Measurements from ENCODE around the gene SLC6A3.

The SLC6A3 gene
- long read RNA-seq = 0 reads

- TF ChIP-seq POLR2AphosphoS5 (IDR thresholded peaks at IDR 0.05; ENCODE audit: low read depth) (no peak), GABPA (IDR thresholded peaks at IDR 0.05; ENCODE audit: low read depth) (no peak), CTCF (IDR thresholded peaks at IDR 0.05; ENCODE audit: insufficient read depth, low read length) (no peak), REST (IDR thresholded peaks at IDR 0.05; ENCODE audit: insufficient replicate concordance, low read depth) (no peak), SPI1 (IDR thresholded peaks at IDR 0.05; ENCODE audit: borderline replicate concordance, low read depth) (no peak)
- H3K4me3 ChIP-seq (replicated peaks; ENCODE audit: insufficient read depth, low read length) = no peak within 1 kb of the TSS
- peaks cover 14% of the 10 kb centered on the region for H3K27me3 ChIP-seq (ENCODE audit: insufficient read depth, poor library complexity, severe bottlenecking)
- no peak for DNase-seq (ENCODE audit: low read depth in 1 of 2, low spot score in 1 of 2)
- H3K27ac ChIP-seq (replicated peaks) = no peak within 1 kb of the TSS
Measured at GRCh38 chr5:1445313-1445688, at the start of gene SLC6A3. Gene SLC6A3, minus strand, starts transcription at chr5:1445440. Its CDS starts 2,243 bp downstream, at chr5:1443197.

GRCh38 chr5:1493941-1494340 lies 48.7 kb upstream of the SLC6A3 start:
- Histone ChIP-seq H3K27me3 (ENCODE audit: insufficient read depth, poor library complexity, severe bottlenecking) (no peaks in the 10 kb centered on the region), H3K27ac (replicated peaks) (peak overlapping the region; percentile 88), H3K4me3 (replicated peaks; ENCODE audit: insufficient read depth, low read length) (peak overlapping the region; percentile 50)
- TF ChIP-seq GABPA (IDR thresholded peaks at IDR 0.05; ENCODE audit: low read depth) (no peak), REST (IDR thresholded peaks at IDR 0.05; ENCODE audit: insufficient replicate concordance, low read depth) (no peak), POLR2AphosphoS5 (IDR thresholded peaks at IDR 0.05; ENCODE audit: low read depth) (no peak), SPI1 (IDR thresholded peaks at IDR 0.05; ENCODE audit: borderline replicate concordance, low read depth) (no peak), CTCF (IDR thresholded peaks at IDR 0.05; ENCODE audit: insufficient read depth, low read length) (no peak)
- DNase-seq (ENCODE audit: low read depth in 1 of 2, low spot score in 1 of 2) = no peak

GRCh38 chr5:1493413-1493812 lies 48.2 kb upstream of the SLC6A3 start:
- Histone ChIP-seq H3K27ac (replicated peaks) (no peak overlapping the region), H3K27me3 (ENCODE audit: insufficient read depth, poor library complexity, severe bottlenecking) (no peaks in the 10 kb centered on the region), H3K4me3 (replicated peaks; ENCODE audit: insufficient read depth, low read length) (peak overlapping the region; percentile 50)
- DNase-seq (ENCODE audit: low read depth in 1 of 2, low spot score in 1 of 2) = no peak
- no peak for TF ChIP-seq GABPA (IDR thresholded peaks at IDR 0.05; ENCODE audit: low read depth)
- TF ChIP-seq REST (IDR thresholded peaks at IDR 0.05; ENCODE audit: insufficient replicate concordance, low read depth) = no peak
- no peak for TF ChIP-seq CTCF (IDR thresholded peaks at IDR 0.05; ENCODE audit: insufficient read depth, low read length)
- TF ChIP-seq POLR2AphosphoS5 (IDR thresholded peaks at IDR 0.05; ENCODE audit: low read depth) = no peak
- no peak for TF ChIP-seq SPI1 (IDR thresholded peaks at IDR 0.05; ENCODE audit: borderline replicate concordance, low read depth)
